Activated CD8-positive, alpha-beta memory T cell treated with anti-CD3 and anti-CD28 coated beads, Interleukin-2, amount 10 ng/mL, durations not matched to agents 7 days and 5 days (primary cell): ENCODE results near the gene RRAS2. TPM values are rescaled to one million over a fixed set of nuclear protein-coding genes. Genes with fewer than 3 reads are reported as not detected.
A peak's percentile ranks its signal among the peaks of the same experiment; 100 is the strongest.

ENCODE experiments used
- ATAC-seq: fragments of 150-1000 bp; cut with Tn5 transposase; one replicate; pipeline ENCODE4 v1.10.0; 2021; ENCODE audit warnings: moderate library complexity
- CTCF ChIA-PET: fragments of 350-600 bp; sonication (Branson Sonifier 250); formaldehyde crosslinking; loops from one replicate; lab custom pipeline; 2021; ENCODE audit warnings: antibody characterized with exemption; lab: Charles Lee
- DNase-seq: peaks from one replicate; pipeline ENCODE4 v3.0.0-alpha.2; 2020
- H3K27ac Mint-ChIP-seq: one replicate; pipeline ENCODE4 v1.8.0; 2021; ENCODE audit warnings: mild to moderate bottlenecking, mixed read lengths
- H3K27me3 Mint-ChIP-seq: one replicate; pipeline ENCODE4 v1.8.0; 2021; ENCODE audit warnings: mixed read lengths
- H3K36me3 Mint-ChIP-seq: one replicate; pipeline ENCODE4 v1.8.0; 2021; ENCODE audit warnings: mild to moderate bottlenecking, mixed read lengths
- H3K4me1 Mint-ChIP-seq: one replicate; pipeline ENCODE4 v1.8.0; 2021; ENCODE audit warnings: mixed read lengths
- H3K4me3 Mint-ChIP-seq: one replicate; pipeline ENCODE4 v1.8.0; 2021; ENCODE audit warnings: mild to moderate bottlenecking, moderate library complexity, mixed read lengths
- H3K9me3 Mint-ChIP-seq: one replicate; pipeline ENCODE4 v1.8.0; 2022; ENCODE audit warnings: low read depth, mixed read lengths
- total RNA-seq, 2 experiments: library from RNA; stranded (reverse); gene quantifications; one replicate each; pipeline ENCODE4 v1.2.3, GENCODE V29; 2021

Gene RRAS2
- total RNA-seq, 2 experiments from 2014 or later: 74.8 to 76.1 TPM

- CTCF ChIA-PET: interaction anchor here (1.2 to 1.5 kb wide), 3 partner anchors 31 to 74 kb away, joined by 3 to 5 read pairs (median 3); no protein-coding TSS in a partner anchor
- ATAC-seq (no peak), DNase-seq (no peak)
- Mint-ChIP-seq H3K27me3 (peaks cover 7% of the 10 kb centered on the region), H3K9me3 (no peaks in the 10 kb centered on the region), H3K4me1 (peaks cover 16% of the 10 kb centered on the region), H3K4me3 (peak overlapping the region; percentile 56), H3K27ac (no peak overlapping the region), H3K36me3 (no peaks in the 10 kb centered on the region)
These were observed 23.0 kb upstream of the RRAS2 start for GRCh38 chr11:14381968-14382367.

GRCh38 chr11:14380947-14381561 is 22.1 kb upstream of the RRAS2 start:
- CTCF ChIA-PET: interaction anchor here (0.9 to 1.5 kb wide), 8 partner anchors 10 to 77 kb away, joined by 3 to 7 read pairs (median 4); no protein-coding TSS in a partner anchor
- no peak overlapping the region for H3K27ac Mint-ChIP-seq
- H3K36me3 Mint-ChIP-seq: no peaks in the 10 kb centered on the region
- H3K9me3 Mint-ChIP-seq: no peaks in the 10 kb centered on the region
- H3K4me1 Mint-ChIP-seq: peaks cover 22% of the 10 kb centered on the region
- DNase-seq (peak; percentile 54), ATAC-seq (peak; percentile 91)
- peak overlapping the region; percentile 74 for H3K4me3 Mint-ChIP-seq
- peaks cover 7% of the 10 kb centered on the region for H3K27me3 Mint-ChIP-seq

GRCh38 chr11:14380125-14380936 is 21.3 kb upstream of the RRAS2 start:
- peak overlapping the region; percentile 74 for H3K4me3 Mint-ChIP-seq
- ATAC-seq (no peak), DNase-seq (no peak)
- no peaks in the 10 kb centered on the region for H3K36me3 Mint-ChIP-seq
- H3K27me3 Mint-ChIP-seq: peaks cover 7% of the 10 kb centered on the region
- CTCF ChIA-PET: interaction anchor here (0.8 to 1.7 kb wide), 11 partner anchors 9 to 80 kb away, joined by 3 to 7 read pairs (median 3); no protein-coding TSS in a partner anchor
- H3K4me1 Mint-ChIP-seq: peaks cover 27% of the 10 kb centered on the region
- H3K9me3 Mint-ChIP-seq: no peaks in the 10 kb centered on the region
- H3K27ac Mint-ChIP-seq: no peak overlapping the region

GRCh38 chr11:14378171-14378570 is 19.2 kb upstream of the RRAS2 start:
- no peak for ATAC-seq

GRCh38 chr11:14376920-14377319 is 17.9 kb upstream of the RRAS2 start:
- Mint-ChIP-seq H3K9me3 (no peaks in the 10 kb centered on the region), H3K36me3 (no peaks in the 10 kb centered on the region), H3K4me1 (peaks cover 49% of the 10 kb centered on the region), H3K4me3 (no peak overlapping the region), H3K27me3 (peaks cover 6% of the 10 kb centered on the region), H3K27ac (no peak overlapping the region)
- ATAC-seq (no peak), DNase-seq (peak; percentile 39)
- CTCF ChIA-PET: interaction anchor here (0.9 to 3.2 kb wide), 6 partner anchors 7 to 42 kb away, joined by 3 to 11 read pairs (median 4); no protein-coding TSS in a partner anchor

More at GRCh38 chr11:14378171-14378570, 19.2 kb upstream of the RRAS2 start:
- H3K4me1 Mint-ChIP-seq: peaks cover 46% of the 10 kb centered on the region
- H3K27ac Mint-ChIP-seq: no peak overlapping the region
- CTCF ChIA-PET: interaction anchor here (0.8 to 3.2 kb wide), 5 partner anchors 9 to 78 kb away, joined by 3 to 11 read pairs (median 4); partner anchors contain the start of gene RRAS2
- H3K36me3 Mint-ChIP-seq: no peaks in the 10 kb centered on the region
- no peak for DNase-seq
- no peaks in the 10 kb centered on the region for H3K9me3 Mint-ChIP-seq
- H3K4me3 Mint-ChIP-seq: no peak overlapping the region
- H3K27me3 Mint-ChIP-seq: peaks cover 7% of the 10 kb centered on the region

- Mint-ChIP-seq H3K4me1 (peaks cover 51% of the 10 kb centered on the region), H3K27ac (peak overlapping the region; percentile 87), H3K27me3 (no peaks in the 10 kb centered on the region), H3K36me3 (no peaks in the 10 kb centered on the region), H3K4me3 (peak overlapping the region; percentile 39), H3K9me3 (no peaks in the 10 kb centered on the region)
- ATAC-seq (peak; percentile 67), DNase-seq (peak; percentile 40)
- CTCF ChIA-PET: interaction anchor here (0.6 to 2.3 kb wide), 17 partner anchors 9 to 80 kb away, joined by 3 to 6 read pairs (median 3); no protein-coding TSS in a partner anchor
These were observed 16.2 kb upstream of the RRAS2 start for GRCh38 chr11:14374922-14375830.

- Mint-ChIP-seq H3K4me3 (no peak overlapping the region), H3K4me1 (peaks cover 57% of the 10 kb centered on the region)
These were observed 15.1 kb upstream of the RRAS2 start for GRCh38 chr11:14373941-14374646.

GRCh38 chr11:14372011-14372410 is 13.0 kb upstream of the RRAS2 start:
- no peaks in the 10 kb centered on the region for H3K27me3 Mint-ChIP-seq
- H3K4me1 Mint-ChIP-seq: peaks cover 62% of the 10 kb centered on the region
- no peak for ATAC-seq
- no peaks in the 10 kb centered on the region for H3K9me3 Mint-ChIP-seq
- H3K27ac Mint-ChIP-seq: no peak overlapping the region
- no peaks in the 10 kb centered on the region for H3K36me3 Mint-ChIP-seq
- CTCF ChIA-PET: interaction anchor here (1.0 to 1.6 kb wide), 5 partner anchors 9 to 64 kb away, joined by 3 to 4 read pairs (median 3); no protein-coding TSS in a partner anchor
- no peak for DNase-seq
- no peak overlapping the region for H3K4me3 Mint-ChIP-seq

More at GRCh38 chr11:14373941-14374646, 15.1 kb upstream of the RRAS2 start:
- DNase-seq (no peak), ATAC-seq (peak; percentile 32)
- CTCF ChIA-PET: interaction anchor here (0.8 to 2.3 kb wide), 15 partner anchors 7 to 81 kb away, joined by 3 to 6 read pairs (median 3); no protein-coding TSS in a partner anchor
- Mint-ChIP-seq H3K9me3 (no peaks in the 10 kb centered on the region), H3K27me3 (no peaks in the 10 kb centered on the region), H3K36me3 (no peaks in the 10 kb centered on the region), H3K27ac (peak overlapping the region; percentile 61)

- Mint-ChIP-seq H3K9me3 (no peaks in the 10 kb centered on the region), H3K36me3 (no peaks in the 10 kb centered on the region), H3K27ac (no peak overlapping the region), H3K27me3 (no peaks in the 10 kb centered on the region), H3K4me3 (no peak overlapping the region), H3K4me1 (peaks cover 61% of the 10 kb centered on the region)
- CTCF ChIA-PET: interaction anchor here (0.9 to 1.6 kb wide), 8 partner anchors 9 to 84 kb away, joined by 3 to 4 read pairs (median 3); no protein-coding TSS in a partner anchor
- DNase-seq (no peak), ATAC-seq (no peak)
These were observed 12.3 kb upstream of the RRAS2 start for GRCh38 chr11:14371249-14371648.

GRCh38 chr11:14370496-14370895 is 11.5 kb upstream of the RRAS2 start:
- H3K9me3 Mint-ChIP-seq: no peaks in the 10 kb centered on the region
- no peaks in the 10 kb centered on the region for H3K27me3 Mint-ChIP-seq
- H3K4me3 Mint-ChIP-seq: no peak overlapping the region
- H3K36me3 Mint-ChIP-seq: no peaks in the 10 kb centered on the region
- ATAC-seq (no peak), DNase-seq (no peak)
- H3K27ac Mint-ChIP-seq: no peak overlapping the region
- CTCF ChIA-PET: interaction anchor here (0.7 to 2.7 kb wide), 8 partner anchors 8 to 84 kb away, joined by 3 to 11 read pairs (median 4); no protein-coding TSS in a partner anchor
- H3K4me1 Mint-ChIP-seq: peaks cover 63% of the 10 kb centered on the region

GRCh38 chr11:14369598-14369997 is 10.6 kb upstream of the RRAS2 start:
- DNase-seq (no peak), ATAC-seq (no peak)
- Mint-ChIP-seq H3K27me3 (no peaks in the 10 kb centered on the region), H3K36me3 (no peaks in the 10 kb centered on the region), H3K27ac (no peak overlapping the region), H3K4me3 (no peak overlapping the region), H3K4me1 (peaks cover 54% of the 10 kb centered on the region), H3K9me3 (no peaks in the 10 kb centered on the region)
- CTCF ChIA-PET: interaction anchor here (2.7 kb wide), 1 partner anchor 9 kb away, joined by 11 read pairs; no protein-coding TSS in a partner anchor

GRCh38 chr11:14366936-14367335 is 8.0 kb upstream of the RRAS2 start:
- Mint-ChIP-seq H3K27me3 (no peaks in the 10 kb centered on the region), H3K27ac (peak overlapping the region; percentile 59), H3K36me3 (no peaks in the 10 kb centered on the region), H3K4me3 (no peak overlapping the region), H3K9me3 (no peaks in the 10 kb centered on the region), H3K4me1 (peaks cover 47% of the 10 kb centered on the region)
- CTCF ChIA-PET: interaction anchor here (0.8 to 1.3 kb wide), 6 partner anchors 8 to 151 kb away, joined by 3 read pairs; no protein-coding TSS in a partner anchor
- DNase-seq: no peak
- ATAC-seq: peak; percentile 85
